ENCODE data around the gene QSOX2. TPM values are rescaled to one million over a fixed set of nuclear protein-coding genes. Genes with fewer than 3 reads are reported as not detected.

The QSOX2 gene
- polyA plus RNA-seq, 6 donors from 2014 or later: 2.8 to 4.6 (median 3.7) TPM

DNA sequence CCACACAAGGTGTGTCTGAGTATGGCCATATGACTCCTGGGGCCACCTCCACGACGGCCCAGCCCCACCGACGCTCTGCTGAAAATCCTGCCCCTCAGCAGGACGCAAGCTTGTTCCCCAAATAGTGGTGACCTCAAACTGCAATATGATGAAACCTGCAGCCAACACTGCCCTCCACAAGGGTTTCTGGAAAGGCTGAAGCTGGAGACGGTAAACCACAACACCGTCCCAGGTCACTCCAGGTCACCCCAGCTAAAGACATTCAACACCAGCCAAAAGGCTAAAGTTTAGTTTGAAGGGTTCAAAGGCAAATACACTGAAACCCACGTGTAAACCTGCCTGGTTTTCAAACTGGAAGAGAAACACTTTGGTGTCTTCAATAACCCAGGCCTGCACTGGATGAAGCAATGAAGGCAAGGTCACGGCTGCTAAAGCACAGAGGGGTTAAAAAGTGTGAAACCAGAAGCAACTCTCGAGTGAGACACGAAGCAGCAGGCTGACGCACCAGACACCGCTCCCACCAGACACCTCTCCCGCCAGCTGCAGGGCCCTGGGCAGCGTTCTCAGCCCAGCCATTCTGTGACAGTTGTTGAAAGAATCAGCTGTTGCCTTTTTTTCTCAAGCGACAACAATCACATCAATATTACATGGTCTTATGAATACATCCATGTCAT lies 38.9 kb downstream of the QSOX2 start:
- DNase-seq (no peak), ATAC-seq (ENCODE audit: low read depth in 2 of 2) (peak in 1 of 2 donors; percentile 18)
- peaks cover 16 to 25% of the 10 kb centered on the region in 2 donors for H3K36me3 Mint-ChIP-seq
- peak overlapping the region in 3 of 6 donors; percentile 12 to 76 (median 50) for H3K27ac Mint-ChIP-seq
- no peaks in the 10 kb centered on the region for H3K9me3 Mint-ChIP-seq
- peaks cover 7 to 26% (median 9%) of the 10 kb centered on the region in 3 donors for H3K27me3 Mint-ChIP-seq
- H3K4me3 Mint-ChIP-seq: peak overlapping the region in 3 of 8 donors; percentile 49 to 62 (median 54)
- H3K4me1 Mint-ChIP-seq: peaks cover 13 to 16% (median 13%) of the 10 kb centered on the region in 3 donors

GRCh38 chr9:136205707-136205992 lies 40.0 kb downstream of the QSOX2 start:
- Mint-ChIP-seq H3K27me3 (peaks cover 7 to 33% (median 9%) of the 10 kb centered on the region in 3 donors), H3K36me3 (peaks cover 16 to 25% of the 10 kb centered on the region in 2 donors), H3K4me3 (peak overlapping the region in 1 of 8 donors; percentile 49)

GRCh38 chr9:136204838-136205706 lies 40.5 kb downstream of the QSOX2 start, which contains the start of gene LHX3:
TSS of gene LHX3 (minus strand) at chr9:136205128. CDS start at chr9:136205012, 116 bp downstream.
- Mint-ChIP-seq H3K27ac (peak within 1 kb of the TSS in 1 of 6 donors; percentile 30), H3K4me3 (peak within 1 kb of the TSS in 4 of 8 donors; percentile 29 to 49 (median 41)), H3K27me3 (peaks cover 7 to 38% (median 9%) of the 10 kb centered on the region in 3 donors), H3K36me3 (peaks cover 16 to 25% of the 10 kb centered on the region in 2 donors), H3K9me3 (no peaks in the 10 kb centered on the region), H3K4me1 (peaks cover 13 to 16% (median 13%) of the 10 kb centered on the region in 3 donors)
- DNase-seq (peak; percentile 28), ATAC-seq (ENCODE audit: low read depth in 2 of 2) (peak; percentile 29 to 38)

More at GRCh38 chr9:136205707-136205992, 40.0 kb downstream of the QSOX2 start:
- Mint-ChIP-seq H3K27ac (no peak overlapping the region), H3K9me3 (no peaks in the 10 kb centered on the region), H3K4me1 (peaks cover 13 to 16% (median 13%) of the 10 kb centered on the region in 3 donors)
- DNase-seq: no peak
- no peak for ATAC-seq (ENCODE audit: low read depth in 2 of 2)

- DNase-seq (no peak), ATAC-seq (ENCODE audit: low read depth in 2 of 2) (no peak)
- Mint-ChIP-seq H3K27me3 (peaks cover 7 to 40% (median 9%) of the 10 kb centered on the region in 3 donors), H3K27ac (no peak overlapping the region), H3K9me3 (no peaks in the 10 kb centered on the region), H3K4me1 (peaks cover 10 to 16% (median 13%) of the 10 kb centered on the region in 3 donors), H3K4me3 (peak overlapping the region in 3 of 8 donors; percentile 29 to 45 (median 37)), H3K36me3 (peaks cover 16 to 18% of the 10 kb centered on the region in 2 donors)
Observed at GRCh38 chr9:136204145-136204805, 41.3 kb downstream of the QSOX2 start.

- Mint-ChIP-seq H3K4me1 (peaks cover 10 to 17% (median 13%) of the 10 kb centered on the region in 3 donors), H3K36me3 (peaks cover 16 to 18% of the 10 kb centered on the region in 2 donors)
Observed at GRCh38 chr9:136203408-136204144, 42.0 kb downstream of the QSOX2 start.

DNA sequence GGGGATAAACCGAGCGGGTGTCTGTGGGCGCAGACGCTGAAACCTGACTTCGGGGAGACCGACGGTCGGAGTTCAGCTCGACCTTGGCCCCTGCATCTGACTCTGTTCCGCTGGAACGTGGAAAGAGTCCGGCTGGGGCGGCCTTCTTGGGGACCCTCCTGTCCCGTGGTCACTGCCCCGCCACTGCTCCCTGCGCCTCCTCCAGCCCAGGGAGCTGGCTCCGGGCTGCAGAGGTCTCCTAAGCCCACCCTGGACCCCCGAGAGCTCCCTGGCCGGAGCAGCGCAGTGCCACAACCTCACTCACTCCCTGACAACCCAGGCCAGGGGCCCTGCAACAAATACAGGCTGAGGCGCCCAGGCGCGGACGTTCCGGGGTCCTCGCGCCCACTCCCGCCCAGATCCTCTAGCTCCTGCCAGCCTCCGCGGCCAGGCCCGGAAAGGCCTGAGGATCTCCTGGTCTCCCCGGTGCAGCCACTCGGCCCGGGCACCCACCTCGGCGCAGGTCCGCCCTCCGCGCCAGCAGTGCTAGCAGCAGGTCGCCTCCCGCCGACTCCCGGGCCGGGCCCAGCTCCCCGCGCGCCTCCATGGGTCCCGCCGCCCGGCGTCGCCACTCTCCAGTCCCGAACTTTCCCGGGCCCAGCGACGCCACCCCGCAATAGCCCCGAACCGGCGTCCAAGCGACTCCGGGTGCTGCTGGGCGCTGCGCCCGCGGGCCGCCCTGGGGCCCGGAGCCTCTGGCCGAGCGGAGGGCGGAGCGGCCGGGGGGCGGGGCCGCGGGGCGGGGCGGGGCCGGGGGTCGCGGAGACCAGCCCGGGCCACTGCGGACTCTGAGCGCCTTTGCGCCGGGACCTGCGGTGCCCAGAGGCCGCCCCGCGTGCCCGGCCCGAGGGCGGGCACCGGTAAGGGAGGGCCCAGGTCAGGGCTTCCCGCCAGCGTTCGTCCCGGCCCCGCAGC lies 42.9 kb downstream of the QSOX2 start:
- no peak overlapping the region for H3K4me3 Mint-ChIP-seq
- H3K9me3 Mint-ChIP-seq: no peaks in the 10 kb centered on the region
- peaks cover 16 to 18% of the 10 kb centered on the region in 2 donors for H3K36me3 Mint-ChIP-seq
- peak overlapping the region in 1 of 6 donors; percentile 74 for H3K27ac Mint-ChIP-seq
- peaks cover 16 to 25% (median 18%) of the 10 kb centered on the region in 3 donors for H3K4me1 Mint-ChIP-seq
- ATAC-seq (ENCODE audit: low read depth in 2 of 2): no peak
- DNase-seq: no peak
- H3K27me3 Mint-ChIP-seq: peaks cover 12 to 48% (median 14%) of the 10 kb centered on the region in 3 donors

More at GRCh38 chr9:136203408-136204144, 42.0 kb downstream of the QSOX2 start:
- Mint-ChIP-seq H3K9me3 (no peaks in the 10 kb centered on the region), H3K4me3 (peak overlapping the region in 2 of 8 donors; percentile 45 to 53), H3K27me3 (peaks cover 7 to 40% (median 9%) of the 10 kb centered on the region in 3 donors), H3K27ac (peak overlapping the region in 1 of 6 donors; percentile 74)
- DNase-seq: no peak
- no peak for ATAC-seq (ENCODE audit: low read depth in 2 of 2)

GRCh38 chr9:136201609-136202453 lies 43.8 kb downstream of the QSOX2 start:
- H3K9me3 Mint-ChIP-seq: no peaks in the 10 kb centered on the region
- peaks cover 9 to 56% (median 21%) of the 10 kb centered on the region in 3 donors for H3K27me3 Mint-ChIP-seq
- H3K4me3 Mint-ChIP-seq: no peak overlapping the region
- H3K27ac Mint-ChIP-seq: peak overlapping the region in 1 of 6 donors; percentile 41
- ATAC-seq (ENCODE audit: low read depth in 2 of 2) (no peak), DNase-seq (no peak)
- H3K4me1 Mint-ChIP-seq: peaks cover 14 to 32% (median 18%) of the 10 kb centered on the region in 3 donors
- H3K36me3 Mint-ChIP-seq: peaks cover 9 to 11% of the 10 kb centered on the region in 2 donors

GRCh38 chr9:136201174-136201573 lies 44.4 kb downstream of the QSOX2 start:
- H3K27ac Mint-ChIP-seq: peak overlapping the region in 1 of 6 donors; percentile 84
- peaks cover 11 to 61% (median 28%) of the 10 kb centered on the region in 3 donors for H3K27me3 Mint-ChIP-seq
- H3K9me3 Mint-ChIP-seq: no peaks in the 10 kb centered on the region
- ATAC-seq (ENCODE audit: low read depth in 2 of 2) (no peak), DNase-seq (no peak)
- H3K4me3 Mint-ChIP-seq: peak overlapping the region in 2 of 8 donors; percentile 61 to 80
- peaks cover 3 to 5% of the 10 kb centered on the region in 2 donors for H3K36me3 Mint-ChIP-seq
- H3K4me1 Mint-ChIP-seq: peaks cover 12 to 37% (median 23%) of the 10 kb centered on the region in 3 donors

- Mint-ChIP-seq H3K27ac (peak overlapping the region in 2 of 6 donors; percentile 33 to 84), H3K4me3 (peak overlapping the region in 1 of 8 donors; percentile 61), H3K9me3 (no peaks in the 10 kb centered on the region), H3K27me3 (peaks cover 15 to 64% (median 33%) of the 10 kb centered on the region in 3 donors), H3K36me3 (no peaks in the 10 kb centered on the region), H3K4me1 (peaks cover 10 to 36% (median 24%) of the 10 kb centered on the region in 3 donors)
- DNase-seq: no peak
- ATAC-seq (ENCODE audit: low read depth in 2 of 2): no peak
Observed at GRCh38 chr9:136200424-136200823, 45.2 kb downstream of the QSOX2 start.

- Mint-ChIP-seq H3K27ac (peak overlapping the region in 1 of 6 donors; percentile 86), H3K4me3 (peak overlapping the region in 3 of 8 donors; percentile 35 to 40 (median 37)), H3K4me1 (peaks cover 10 to 36% (median 24%) of the 10 kb centered on the region in 3 donors), H3K27me3 (peaks cover 15 to 72% (median 33%) of the 10 kb centered on the region in 3 donors), H3K36me3 (no peaks in the 10 kb centered on the region), H3K9me3 (no peaks in the 10 kb centered on the region)
- DNase-seq (no peak), ATAC-seq (ENCODE audit: low read depth in 2 of 2) (no peak)
Observed at GRCh38 chr9:136199391-136200288, 46.0 kb downstream of the QSOX2 start.
